Sigmoid colon (tissue), 7 donors: ENCODE data around the gene CEP95. TPM values are rescaled to one million over a fixed set of nuclear protein-coding genes. Genes with fewer than 3 reads are reported as not detected.

Experiments used
- DNase-seq: peaks from one replicate; pipeline ENCODE4 v3.0.0-alpha.2; 2019
- H3K27ac ChIP-seq, 4 donors: fragments of 200-600 bp; sonication (generic); one replicate each; pipeline ENCODE4 v1.5.1; 2016 to 2019; ENCODE audit warnings: mild to moderate bottlenecking in 1 of 4
- H3K27me3 ChIP-seq, 3 donors: fragments of 200-600 bp; sonication (generic); one replicate each; pipeline ENCODE4 v1.5.1; 2019; ENCODE audit warnings: mild to moderate bottlenecking in 1 of 3
- H3K36me3 ChIP-seq, 4 donors: fragments of 200-600 bp; sonication (generic); one replicate each; pipeline ENCODE4 v1.5.1; 2016 to 2019
- H3K4me1 ChIP-seq, 4 donors: fragments of 200-600 bp; sonication (generic); one replicate each; pipeline ENCODE4 v1.5.1; 2017 to 2019
- H3K4me3 ChIP-seq, 4 donors: fragments of 200-600 bp; sonication (generic); one replicate each; pipeline ENCODE4 v1.5.1; 2017 to 2019; ENCODE audit warnings: mild to moderate bottlenecking in 2 of 4, moderate library complexity in 1 of 4
- H3K9me3 ChIP-seq, 4 donors: fragments of 200-600 bp in 3 of 4; sonication (generic) in 3 of 4; one replicate each; pipeline versions ENCODE4 v1.5.1 to v1.6.1; 2013 to 2019
- EP300 ChIP-seq, 4 donors: sonication (generic); formaldehyde crosslinking; IDR thresholded peaks; one replicate each; pipeline ENCODE4 v1.6.1; 2017; ENCODE audit warnings: antibody characterized with exemption in 4 of 4
- POLR2A ChIP-seq, 2 donors: fragments of 450-650 bp; IDR thresholded peaks; one replicate each; pipeline ENCODE4 v1.6.1; 2016; ENCODE audit warnings: antibody characterized with exemption in 2 of 2, mild to moderate bottlenecking in 2 of 2, moderate library complexity in 2 of 2
- POLR2AphosphoS5 ChIP-seq, 4 donors: sonication (generic); formaldehyde crosslinking; IDR thresholded peaks; one replicate each; pipeline ENCODE4 v1.6.1; 2017; ENCODE audit warnings: antibody characterized with exemption in 4 of 4
- WGBS, 2 donors: extraction: QIAGEN DNeasy Blood & Tissue Kit; methylation state at CpG; one replicate each; pipeline ENCODE4 v1.1.7; 2013; 5-methylcytosine and 5-hydroxymethylcytosine counted together
- intact Hi-C: fragments of 100-400 bp; cut with DNase I; formaldehyde crosslinking; loops from one replicate; pipeline ENCODE4 v1.15.1; 2023
- polyA plus RNA-seq, 3 donors: library from polyadenylated mRNA; stranded (reverse); fragments of 200-250 nt; gene quantifications; one replicate each; pipeline ENCODE4 v1.2.3, GENCODE V29; 2013
- total RNA-seq, 4 donors: library from RNA; depleted of rRNA; stranded (reverse); fragments of >200 nt; gene quantifications; one replicate each; pipeline ENCODE4 v1.1.0, GENCODE V29; 2016
- TF ChIP-seq, protein P1 (sequence below), 4 experiments: fragments of 450-650 bp in 3 of 4; fragments of 200-600 bp in 1 of 4; IDR thresholded peaks; one replicate each; pipeline ENCODE4 v1.5.1; 2016 to 2019; ENCODE audit warnings: antibody characterized with exemption in 4 of 4, mild to moderate bottlenecking in 3 of 4, moderate library complexity in 2 of 4
- donor health status: healthy with polysubstance abuse.
- donor health status: Bipolar disorder and iron deficiency.
- donor health status: healthy.

Gene CEP95
- total and polyA plus RNA-seq, 7 donors, result 13.2 to 74.5 (median 34.9) TPM

DNA sequence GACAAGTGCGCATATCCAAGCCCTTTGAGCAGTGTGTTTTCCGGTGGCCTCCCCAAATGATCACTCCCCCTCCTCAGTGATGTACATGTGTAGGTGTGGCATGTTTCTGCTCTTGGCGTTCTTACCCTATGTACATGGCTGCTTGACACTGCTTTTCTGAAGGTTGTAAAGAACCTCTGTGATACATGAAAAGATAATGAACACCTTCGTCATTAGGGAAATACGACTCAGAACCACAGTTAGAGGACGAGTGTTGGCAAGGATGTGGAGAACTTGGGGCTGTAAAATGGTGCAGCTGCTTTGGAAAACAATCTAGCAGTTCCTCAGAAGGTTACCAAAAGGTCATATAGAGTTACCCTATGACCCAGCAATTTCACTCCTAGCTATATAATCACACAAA lies 28.6 kb downstream of the CEP95 start:
- Histone ChIP-seq H3K4me1 (no peaks in the 10 kb centered on the region), H3K27ac (no peak overlapping the region), H3K36me3 (peaks cover 0 to 100% (median 58%) of the 10 kb centered on the region in 4 donors), H3K4me3 (no peak overlapping the region), H3K27me3 (no peaks in the 10 kb centered on the region), H3K9me3 (no peaks in the 10 kb centered on the region)
- intact Hi-C loops, result no loop called here
- TF ChIP-seq, protein P1, sequence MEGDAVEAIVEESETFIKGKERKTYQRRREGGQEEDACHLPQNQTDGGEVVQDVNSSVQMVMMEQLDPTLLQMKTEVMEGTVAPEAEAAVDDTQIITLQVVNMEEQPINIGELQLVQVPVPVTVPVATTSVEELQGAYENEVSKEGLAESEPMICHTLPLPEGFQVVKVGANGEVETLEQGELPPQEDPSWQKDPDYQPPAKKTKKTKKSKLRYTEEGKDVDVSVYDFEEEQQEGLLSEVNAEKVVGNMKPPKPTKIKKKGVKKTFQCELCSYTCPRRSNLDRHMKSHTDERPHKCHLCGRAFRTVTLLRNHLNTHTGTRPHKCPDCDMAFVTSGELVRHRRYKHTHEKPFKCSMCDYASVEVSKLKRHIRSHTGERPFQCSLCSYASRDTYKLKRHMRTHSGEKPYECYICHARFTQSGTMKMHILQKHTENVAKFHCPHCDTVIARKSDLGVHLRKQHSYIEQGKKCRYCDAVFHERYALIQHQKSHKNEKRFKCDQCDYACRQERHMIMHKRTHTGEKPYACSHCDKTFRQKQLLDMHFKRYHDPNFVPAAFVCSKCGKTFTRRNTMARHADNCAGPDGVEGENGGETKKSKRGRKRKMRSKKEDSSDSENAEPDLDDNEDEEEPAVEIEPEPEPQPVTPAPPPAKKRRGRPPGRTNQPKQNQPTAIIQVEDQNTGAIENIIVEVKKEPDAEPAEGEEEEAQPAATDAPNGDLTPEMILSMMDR (IDR thresholded peaks at IDR 0.05), result no peak
- TF ChIP-seq POLR2A (IDR thresholded peaks at IDR 0.05) (no peak), POLR2AphosphoS5 (IDR thresholded peaks at IDR 0.05) (no peak), EP300 (IDR thresholded peaks at IDR 0.05) (no peak)
- no peak for DNase-seq
- 69 to 81% methylated on average over 6 of the region's 6 CpGs for WGBS, 2 donors

DNA sequence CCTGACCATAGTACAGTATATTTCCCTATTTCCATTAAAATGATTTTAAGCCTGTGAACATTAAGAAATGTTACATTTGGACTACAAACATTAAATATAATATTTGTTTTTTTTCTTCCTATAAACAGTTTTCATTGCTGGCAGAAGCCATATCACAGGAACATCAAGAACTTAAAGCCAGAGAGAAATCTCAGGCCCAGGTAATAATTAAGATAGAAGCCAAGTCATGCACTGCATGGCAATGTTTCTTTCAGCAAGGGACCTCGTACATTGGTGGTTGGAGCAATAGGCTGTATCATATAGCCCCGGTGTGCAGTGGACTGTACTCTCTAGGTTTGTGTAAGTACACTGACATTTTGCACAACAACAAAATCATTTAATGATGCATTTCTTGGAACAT lies 30.1 kb downstream of the CEP95 start:
- H3K36me3 ChIP-seq, result peaks cover 0 to 91% (median 43%) of the 10 kb centered on the region in 4 donors
- 86 to 93% methylated on average over 2 of the region's 2 CpGs for WGBS, 2 donors
- no peak overlapping the region for H3K27ac ChIP-seq

DNA sequence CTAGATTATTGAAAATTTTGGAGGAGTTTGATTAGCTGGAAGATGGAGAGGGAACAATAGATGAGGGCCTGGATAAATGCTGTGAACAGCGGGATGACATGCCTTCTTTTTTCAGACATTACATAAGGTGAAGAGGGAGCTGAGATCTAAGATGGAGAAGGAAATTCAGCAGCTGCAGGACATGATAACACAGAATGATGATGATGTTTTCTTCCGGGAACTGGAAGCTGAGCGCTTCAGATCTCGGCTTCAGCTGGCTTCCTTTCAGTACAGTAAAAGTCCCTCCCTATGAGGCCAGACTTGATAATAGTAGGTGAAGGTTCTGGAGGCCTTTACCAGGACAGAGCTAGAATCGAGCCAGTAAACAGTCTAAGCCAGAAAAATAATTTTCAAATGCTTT lies 30.7 kb downstream of the CEP95 start:
- Histone ChIP-seq H3K27me3 (no peaks in the 10 kb centered on the region), H3K36me3 (peaks cover 0 to 91% (median 37%) of the 10 kb centered on the region in 4 donors), H3K9me3 (no peaks in the 10 kb centered on the region), H3K4me3 (no peak overlapping the region), H3K27ac (no peak overlapping the region), H3K4me1 (no peaks in the 10 kb centered on the region)
- WGBS, 2 donors, result 86 to 88% methylated on average over 5 of the region's 5 CpGs
- intact Hi-C loops, result no loop called here
- no peak for DNase-seq
- TF ChIP-seq POLR2AphosphoS5 (IDR thresholded peaks at IDR 0.05), result no peak
- TF ChIP-seq, protein P1 (IDR thresholded peaks at IDR 0.05), result no peak

More for the DNA sequence above, 30.1 kb downstream of the CEP95 start:
- Histone ChIP-seq H3K27me3 (no peaks in the 10 kb centered on the region), H3K4me1 (no peaks in the 10 kb centered on the region), H3K9me3 (no peaks in the 10 kb centered on the region), H3K4me3 (no peak overlapping the region)
- TF ChIP-seq, protein P1 (IDR thresholded peaks at IDR 0.05), result no peak
- TF ChIP-seq POLR2AphosphoS5 (IDR thresholded peaks at IDR 0.05), result peak in 1 of 4 donors; percentile 6
- DNase-seq, result no peak
- intact Hi-C loops, result no loop called here

DNA sequence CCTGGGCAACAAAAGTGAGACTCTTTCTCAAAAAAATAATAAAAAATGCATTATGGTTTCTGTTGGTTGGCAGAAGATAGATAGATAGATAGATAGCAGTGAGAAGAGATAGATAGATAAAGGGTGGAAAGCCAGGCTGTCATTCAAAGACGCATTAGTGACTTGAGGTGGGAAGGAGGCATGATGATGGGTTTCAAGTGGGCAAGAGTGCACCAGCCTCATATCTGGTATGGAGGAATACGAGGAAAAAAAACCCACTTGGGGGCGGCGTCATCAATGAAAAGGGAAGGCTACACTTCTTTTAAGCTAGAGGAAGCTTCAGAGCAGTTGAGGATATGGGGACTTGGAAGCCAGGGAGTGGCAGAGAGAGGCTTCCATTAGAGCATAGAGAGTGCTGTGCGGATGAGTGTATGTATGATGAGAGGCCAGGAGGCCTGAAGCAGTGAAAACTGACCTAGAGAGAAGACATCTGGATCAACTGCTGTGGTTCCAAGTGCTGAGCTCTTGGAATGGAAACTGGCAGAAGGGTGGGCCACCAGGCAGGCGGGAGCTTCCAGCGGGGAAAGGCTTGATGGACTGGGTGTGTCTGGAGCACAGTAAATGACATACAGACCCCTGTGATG lies 31.8 kb downstream of the CEP95 start:
- Histone ChIP-seq H3K36me3 (peaks cover 0 to 84% (median 32%) of the 10 kb centered on the region in 4 donors), H3K27ac (no peak overlapping the region), H3K9me3 (no peaks in the 10 kb centered on the region), H3K4me1 (no peaks in the 10 kb centered on the region), H3K27me3 (no peaks in the 10 kb centered on the region), H3K4me3 (no peak overlapping the region)
- no peak for DNase-seq
- WGBS, 2 donors, result 88 to 90% methylated on average over 7 of the region's 7 CpGs
- TF ChIP-seq POLR2A (IDR thresholded peaks at IDR 0.05), result no peak
- no peak for TF ChIP-seq EP300 (IDR thresholded peaks at IDR 0.05)
- TF ChIP-seq, protein P1 (IDR thresholded peaks at IDR 0.05), result no peak
- TF ChIP-seq POLR2AphosphoS5 (IDR thresholded peaks at IDR 0.05), result no peak
- intact Hi-C loops, result no loop called here
